GM19025 (cell line): ENCODE measurements around the gene ROR2.

Source experiments
- ATAC-seq: cut with Tn5 transposase; IDR thresholded peaks from one replicate; pipeline ENCODE4 v1.9.1; 2021; ENCODE audit warnings: mild to moderate bottlenecking, low read depth, moderate library complexity; ENCODE audit not compliant: unreplicated experiment

Gene ROR2

GRCh38 chr9:91949392-91949945 lies 559 bp downstream of the ROR2 start:
- no peak for ATAC-seq

GRCh38 chr9:91948597-91949391 lies 1.2 kb downstream of the ROR2 start:
- no peak for ATAC-seq

- no peak for ATAC-seq
Observed at GRCh38 chr9:91948101-91948596, 1.9 kb downstream of the ROR2 start.

GRCh38 chr9:91946653-91947488 lies 3.2 kb downstream of the ROR2 start:
- no peak for ATAC-seq

GRCh38 chr9:91946196-91946595 lies 3.8 kb downstream of the ROR2 start:
- no peak for ATAC-seq

GRCh38 chr9:91945277-91946085 lies 4.5 kb downstream of the ROR2 start:
- ATAC-seq = no peak

- no peak for ATAC-seq
Observed at GRCh38 chr9:91944711-91945110, 5.3 kb downstream of the ROR2 start.

GRCh38 chr9:91943478-91944470 lies 6.3 kb downstream of the ROR2 start:
- no peak for ATAC-seq

- no peak for ATAC-seq
Observed at GRCh38 chr9:91942201-91942600, 7.8 kb downstream of the ROR2 start.

GRCh38 chr9:91939978-91940377 lies 10.1 kb downstream of the ROR2 start:
- ATAC-seq = no peak

GRCh38 chr9:91937727-91938126 lies 12.3 kb downstream of the ROR2 start:
- no peak for ATAC-seq

- ATAC-seq = no peak
Observed at GRCh38 chr9:91937056-91937455, 13.0 kb downstream of the ROR2 start.

GRCh38 chr9:91935805-91936514 lies 14.1 kb downstream of the ROR2 start:
- ATAC-seq = no peak

- no peak for ATAC-seq
Observed at GRCh38 chr9:91935066-91935749, 14.8 kb downstream of the ROR2 start.

GRCh38 chr9:91934654-91935053 lies 15.4 kb downstream of the ROR2 start:
- no peak for ATAC-seq

- no peak for ATAC-seq
Observed at GRCh38 chr9:91933556-91934352, 16.3 kb downstream of the ROR2 start.

- no peak for ATAC-seq
Observed at GRCh38 chr9:91930475-91930874, 19.6 kb downstream of the ROR2 start.
